ENCODE results near the gene SH2D3C.

- TF ChIP-seq CTCF (IDR thresholded peaks at IDR 0.05) = no peak
- no peak for TF ChIP-seq POLR2A (IDR thresholded peaks at IDR 0.05)
Measured at GRCh38 chr9:127734247-127734746, 44.2 kb downstream of the SH2D3C start.
